ENCODE results near the gene C17orf67.

DNA sequence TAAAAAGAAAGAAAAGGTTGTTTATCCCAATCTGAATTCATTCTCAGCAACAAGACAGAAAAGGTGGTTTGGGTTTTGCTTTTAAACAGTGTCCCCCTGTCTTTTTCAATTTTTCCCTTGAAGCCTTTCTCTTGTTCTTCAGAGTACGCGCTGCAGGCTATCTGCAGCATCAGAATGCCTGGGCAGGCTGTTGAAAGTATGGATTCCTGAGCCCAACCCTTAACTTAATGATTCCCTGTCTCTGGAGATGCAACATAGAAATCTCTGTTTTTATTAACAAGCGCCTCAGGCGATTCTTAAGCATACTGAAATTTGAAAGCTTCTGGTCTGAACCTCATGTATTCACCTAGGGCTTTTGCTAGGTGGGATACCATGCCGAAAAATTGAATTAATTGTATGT, 32.4 kb upstream of the C17orf67 start:
- TF ChIP-seq, protein P1, sequence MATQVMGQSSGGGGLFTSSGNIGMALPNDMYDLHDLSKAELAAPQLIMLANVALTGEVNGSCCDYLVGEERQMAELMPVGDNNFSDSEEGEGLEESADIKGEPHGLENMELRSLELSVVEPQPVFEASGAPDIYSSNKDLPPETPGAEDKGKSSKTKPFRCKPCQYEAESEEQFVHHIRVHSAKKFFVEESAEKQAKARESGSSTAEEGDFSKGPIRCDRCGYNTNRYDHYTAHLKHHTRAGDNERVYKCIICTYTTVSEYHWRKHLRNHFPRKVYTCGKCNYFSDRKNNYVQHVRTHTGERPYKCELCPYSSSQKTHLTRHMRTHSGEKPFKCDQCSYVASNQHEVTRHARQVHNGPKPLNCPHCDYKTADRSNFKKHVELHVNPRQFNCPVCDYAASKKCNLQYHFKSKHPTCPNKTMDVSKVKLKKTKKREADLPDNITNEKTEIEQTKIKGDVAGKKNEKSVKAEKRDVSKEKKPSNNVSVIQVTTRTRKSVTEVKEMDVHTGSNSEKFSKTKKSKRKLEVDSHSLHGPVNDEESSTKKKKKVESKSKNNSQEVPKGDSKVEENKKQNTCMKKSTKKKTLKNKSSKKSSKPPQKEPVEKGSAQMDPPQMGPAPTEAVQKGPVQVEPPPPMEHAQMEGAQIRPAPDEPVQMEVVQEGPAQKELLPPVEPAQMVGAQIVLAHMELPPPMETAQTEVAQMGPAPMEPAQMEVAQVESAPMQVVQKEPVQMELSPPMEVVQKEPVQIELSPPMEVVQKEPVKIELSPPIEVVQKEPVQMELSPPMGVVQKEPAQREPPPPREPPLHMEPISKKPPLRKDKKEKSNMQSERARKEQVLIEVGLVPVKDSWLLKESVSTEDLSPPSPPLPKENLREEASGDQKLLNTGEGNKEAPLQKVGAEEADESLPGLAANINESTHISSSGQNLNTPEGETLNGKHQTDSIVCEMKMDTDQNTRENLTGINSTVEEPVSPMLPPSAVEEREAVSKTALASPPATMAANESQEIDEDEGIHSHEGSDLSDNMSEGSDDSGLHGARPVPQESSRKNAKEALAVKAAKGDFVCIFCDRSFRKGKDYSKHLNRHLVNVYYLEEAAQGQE (IDR thresholded peaks at IDR 0.05; ENCODE audit: insufficient read depth in 1 of 2, low read depth in 2 of 2, low read length in 2 of 2), result no peak
- no peak for TF ChIP-seq POLR2AphosphoS5 (IDR thresholded peaks at IDR 0.05; ENCODE audit: low read depth, low read length)
- no peak for TF ChIP-seq SIN3A (IDR thresholded peaks at IDR 0.05; ENCODE audit: borderline replicate concordance, insufficient read depth, low read length)
- no peak for TF ChIP-seq TAF1 (IDR thresholded peaks at IDR 0.05; ENCODE audit: borderline replicate concordance, insufficient read depth, low read length)
- TF ChIP-seq FOXP2 (optimal IDR thresholded peaks at IDR 0.05; ENCODE audit: borderline replicate concordance, extremely low read depth, extremely low read length, insufficient read depth), result no peak
